ENCODE measurements around the gene DEPDC5.

- TF ChIP-seq CTCF (IDR thresholded peaks at IDR 0.05) (no peak), POLR2A (IDR thresholded peaks at IDR 0.05) (no peak)
Observed at GRCh38 chr22:31892080-31892433, 138.2 kb downstream of the DEPDC5 start.

Measured in tibial nerve (tissue), 3 donors.